Measurements from ENCODE around the gene IER5. TPM values are rescaled to one million over a fixed set of nuclear protein-coding genes. Genes with fewer than 3 reads are reported as not detected.
A peak's percentile ranks its signal among the peaks of the same experiment; 100 is the strongest.

IER5 gene
- total RNA-seq, 4 donors from 2014 or later = 7.2 to 7.8 (median 7.6) TPM

DNA sequence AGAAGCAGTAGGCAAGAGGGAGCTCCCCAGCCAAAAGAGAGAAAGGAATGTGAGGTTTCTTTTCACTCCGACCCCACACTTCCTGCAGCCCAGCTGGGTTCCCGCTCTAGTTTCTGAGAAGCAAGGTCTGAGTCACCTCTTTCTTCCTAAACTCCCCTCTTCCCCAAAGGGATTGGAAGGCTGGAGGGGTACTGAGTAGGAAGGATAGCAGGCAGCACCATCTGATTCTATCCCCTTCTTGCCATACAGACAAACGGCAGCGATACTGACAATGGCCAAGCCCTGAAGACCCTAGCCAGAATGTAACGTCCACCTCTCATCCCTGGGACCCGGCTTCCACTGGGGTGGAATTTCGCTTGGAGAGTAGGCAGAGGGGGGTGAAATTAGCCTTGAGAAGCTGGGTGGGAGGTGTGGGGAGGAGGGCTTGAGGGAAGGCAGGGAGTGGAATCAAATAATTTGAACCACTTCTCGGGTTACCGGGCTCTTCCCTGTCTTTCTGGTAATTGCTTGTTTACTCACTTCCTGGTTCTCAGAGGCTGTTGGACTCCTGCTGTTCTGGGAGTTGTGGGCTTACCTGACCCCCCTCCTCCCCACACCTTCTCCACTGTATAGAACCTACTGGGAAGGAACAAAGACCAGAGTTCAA lies 13.2 kb downstream of the IER5 start:
- Histone ChIP-seq H3K9me3 (no peaks in the 10 kb centered on the region), H3K27ac (no peak overlapping the region), H3K27me3 (no peaks in the 10 kb centered on the region), H3K4me3 (replicated peaks in 1 of 3) (no peak overlapping the region), H3K36me3 (no peaks in the 10 kb centered on the region), H3K4me1 (peaks cover 4 to 24% of the 10 kb centered on the region in 2 donors)
- intact Hi-C loops (cut with DNase I) = no loop called here
- no peak for TF ChIP-seq CTCF (IDR thresholded peaks at IDR 0.05)
- TF ChIP-seq POLR2A (IDR thresholded peaks at IDR 0.05) = no peak
- 61 to 70% methylated on average over 9 of the region's 9 CpGs for WGBS, 2 donors
- no peak for DNase-seq

DNA sequence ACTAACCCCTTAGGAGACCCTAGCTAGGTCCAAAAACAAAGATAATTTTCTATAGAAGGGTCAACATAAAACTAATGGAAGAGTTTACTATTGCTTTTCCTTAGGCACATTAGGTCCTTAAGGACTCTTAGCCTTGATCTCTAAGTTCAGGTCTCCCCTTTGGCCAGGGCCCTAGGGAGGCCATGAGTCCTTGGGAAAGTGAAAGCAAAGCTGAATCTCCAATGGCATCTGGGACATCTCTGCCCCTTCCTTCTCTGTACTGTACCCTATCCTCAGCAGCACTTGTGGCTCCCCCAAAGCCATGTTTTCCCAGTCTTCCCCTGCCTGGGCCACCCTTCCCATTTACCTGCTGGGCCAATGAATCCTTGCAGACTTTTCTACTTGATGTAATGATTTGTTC lies 14.3 kb downstream of the IER5 start:
- intact Hi-C loops (cut with DNase I) = no loop called here
- Histone ChIP-seq H3K27ac (no peak overlapping the region), H3K9me3 (no peaks in the 10 kb centered on the region), H3K27me3 (no peaks in the 10 kb centered on the region), H3K36me3 (no peaks in the 10 kb centered on the region), H3K4me3 (replicated peaks in 1 of 3) (no peak overlapping the region), H3K4me1 (peaks cover 4 to 17% of the 10 kb centered on the region in 2 donors)
- no peak for TF ChIP-seq POLR2A (IDR thresholded peaks at IDR 0.05)
- DNase-seq = no peak

GRCh38 chr1:181103399-181103798 lies 14.9 kb downstream of the IER5 start:
- Histone ChIP-seq H3K36me3 (no peaks in the 10 kb centered on the region), H3K4me1 (peaks cover 4 to 17% of the 10 kb centered on the region in 2 donors), H3K27me3 (no peaks in the 10 kb centered on the region), H3K4me3 (replicated peaks in 1 of 3) (no peak overlapping the region), H3K27ac (no peak overlapping the region), H3K9me3 (no peaks in the 10 kb centered on the region)
- TF ChIP-seq POLR2A (IDR thresholded peaks at IDR 0.05) (no peak), CTCF (IDR thresholded peaks at IDR 0.05) (no peak)
- 97 to 98% methylated on average over 7 of the region's 7 CpGs for WGBS, 2 donors
- no peak for DNase-seq
- intact Hi-C loops (cut with DNase I) = no loop called here

- intact Hi-C loops (cut with DNase I) = no loop called here
- Histone ChIP-seq H3K4me1 (peaks cover 4 to 17% of the 10 kb centered on the region in 2 donors), H3K36me3 (no peaks in the 10 kb centered on the region), H3K9me3 (no peaks in the 10 kb centered on the region), H3K27me3 (no peaks in the 10 kb centered on the region), H3K4me3 (replicated peaks in 1 of 3) (peak overlapping the region; percentile 0 to 80 (median 74)), H3K27ac (peak overlapping the region; percentile 69 to 88 (median 88))
- WGBS, 2 donors = 12 to 21% methylated on average over 17 of the region's 17 CpGs
- DNase-seq = peak in 1 of 2 donors; percentile 24
- no peak for TF ChIP-seq CTCF (IDR thresholded peaks at IDR 0.05)
- no peak for TF ChIP-seq POLR2A (IDR thresholded peaks at IDR 0.05)
Measured at GRCh38 chr1:181104042-181104789, 15.7 kb downstream of the IER5 start.

GRCh38 chr1:181104790-181105133 lies 16.3 kb downstream of the IER5 start:
- Histone ChIP-seq H3K9me3 (no peaks in the 10 kb centered on the region), H3K27me3 (no peaks in the 10 kb centered on the region), H3K4me1 (peaks cover 4 to 17% of the 10 kb centered on the region in 2 donors), H3K36me3 (no peaks in the 10 kb centered on the region), H3K27ac (peak overlapping the region; percentile 69 to 88 (median 88)), H3K4me3 (replicated peaks in 1 of 3) (peak overlapping the region; percentile 0 to 80 (median 74))
- peak; percentile 40 to 45 for DNase-seq
- intact Hi-C loops (cut with DNase I) = no loop called here
- TF ChIP-seq CTCF (IDR thresholded peaks at IDR 0.05) (peak in 4 of 6 experiments; percentile 13 to 33 (median 16)), POLR2A (IDR thresholded peaks at IDR 0.05) (no peak)
- 2 to 3% methylated on average over 10 to 16 of the region's 28 CpGs for WGBS, 2 donors

Data from thyroid gland (tissue), 4 donors.